AML-193 (cell line): ENCODE results near the gene HIKESHI.
"Not testable (repeated sequence)": the region's sequence is repeated elsewhere in the genome, so short reads cannot be mapped to it uniquely, and the experiment has no call there.

Experiments
- DNase-seq, 2 experiments: peaks; one replicate each; lab custom pipeline; 2025; lab: John Stamatoyannopoulos, UW

The HIKESHI gene

GRCh38 chr11:86292912-86293616, 9.0 kb upstream of the HIKESHI start:
- DNase-seq = no peak

- DNase-seq = no peak
Measured at GRCh38 chr11:86294026-86294425, 8.0 kb upstream of the HIKESHI start.

- DNase-seq = no peak
Measured at GRCh38 chr11:86301742-86302091, 323 bp upstream of the HIKESHI start.

- no peak for DNase-seq
Measured at GRCh38 chr11:86303257-86303656, 1.2 kb downstream of the HIKESHI start.

- DNase-seq = not testable (repeated sequence)
Measured at GRCh38 chr11:86308710-86309109, 6.7 kb downstream of the HIKESHI start.

GRCh38 chr11:86313793-86314192, 11.8 kb downstream of the HIKESHI start:
- no peak for DNase-seq

GRCh38 chr11:86314636-86315035, 12.6 kb downstream of the HIKESHI start:
- DNase-seq = no peak

- DNase-seq = no peak
Measured at GRCh38 chr11:86335131-86335767, 33.2 kb downstream of the HIKESHI start.

- no peak for DNase-seq
Measured at GRCh38 chr11:86337227-86337626, 35.2 kb downstream of the HIKESHI start.

GRCh38 chr11:86341382-86341781, 39.3 kb downstream of the HIKESHI start:
- no peak for DNase-seq

GRCh38 chr11:86346513-86346912, 44.5 kb downstream of the HIKESHI start:
- DNase-seq = no peak

- no peak for DNase-seq
Measured at GRCh38 chr11:86355256-86355655, 53.2 kb downstream of the HIKESHI start.

GRCh38 chr11:86357412-86357811, 55.4 kb downstream of the HIKESHI start:
- DNase-seq = not testable (repeated sequence)

GRCh38 chr11:86358720-86359119, 56.7 kb downstream of the HIKESHI start:
- DNase-seq = no peak

- no peak for DNase-seq
Measured at GRCh38 chr11:86360775-86361395, 58.8 kb downstream of the HIKESHI start.

GRCh38 chr11:86363424-86363823, 61.4 kb downstream of the HIKESHI start:
- no peak for DNase-seq

- DNase-seq = no peak
Measured at GRCh38 chr11:86365546-86365945, 63.5 kb downstream of the HIKESHI start.

GRCh38 chr11:86369668-86370067, 67.6 kb downstream of the HIKESHI start:
- no peak for DNase-seq

GRCh38 chr11:86370171-86370570, 68.1 kb downstream of the HIKESHI start:
- no peak for DNase-seq

GRCh38 chr11:86370922-86371594, 69.0 kb downstream of the HIKESHI start:
- peak in 1 of 2 experiments; percentile 7 for DNase-seq

- DNase-seq = no peak
Measured at GRCh38 chr11:86372041-86372440, 70.0 kb downstream of the HIKESHI start.

GRCh38 chr11:86372586-86372985, 70.5 kb downstream of the HIKESHI start:
- no peak for DNase-seq

GRCh38 chr11:86374069-86374468, 72.0 kb downstream of the HIKESHI start:
- no peak for DNase-seq
